Uterus (tissue), 4 donors: ENCODE measurements around the gene ZW10. TPM values are rescaled to one million over a fixed set of nuclear protein-coding genes. Genes with fewer than 3 reads are reported as not detected.
"Not testable (repeated sequence)": the region's sequence is repeated elsewhere in the genome, so short reads cannot be mapped to it uniquely, and the experiment has no call there.

Experiments
- DNase-seq, 2 donors: peaks; one replicate each; pipeline ENCODE4 v3.0.0-alpha.2; 2019 to 2020
- H3K27ac ChIP-seq, 2 donors: fragments of 200-600 bp; sonication (generic); 1 replicate in 1 of 2; 2 replicates in 1 of 2; pipeline ENCODE4 v1.5.1; 2016 to 2018
- H3K27me3 ChIP-seq, 2 donors: fragments of 200-600 bp; sonication (generic); one replicate each; pipeline ENCODE4 v1.5.1; 2018 to 2019; ENCODE audit warnings: control low read depth in 1 of 2
- H3K36me3 ChIP-seq, 2 donors: fragments of 200-600 bp; sonication (generic); one replicate each; pipeline ENCODE4 v1.5.1; 2019; ENCODE audit warnings: control low read depth in 1 of 2
- H3K4me1 ChIP-seq, 2 donors: fragments of 200-600 bp; sonication (generic); one replicate each; pipeline ENCODE4 v1.5.1; 2018 to 2019; ENCODE audit warnings: control low read depth in 1 of 2
- H3K4me3 ChIP-seq, 2 donors: fragments of 200-600 bp; sonication (generic); 1 replicate in 1 of 2; 2 replicates in 1 of 2; pipeline ENCODE4 v1.5.1; 2018 to 2019; ENCODE audit warnings: mild to moderate bottlenecking in 1 of 2
- H3K9me3 ChIP-seq, 2 donors: fragments of 200-600 bp; sonication (generic); one replicate each; pipeline ENCODE4 v1.5.1; 2019; ENCODE audit warnings: control low read depth in 1 of 2
- CTCF ChIP-seq, 4 experiments: fragments of 200-600 bp in 2 of 4; fragments of 450-650 bp in 2 of 4; sonication (generic) in 2 of 4; IDR thresholded peaks; one replicate each; pipeline ENCODE4 v1.5.1; 2016 to 2019; ENCODE audit warnings: antibody characterized with exemption in 4 of 4, mild to moderate bottlenecking in 2 of 4, moderate library complexity in 1 of 4
- POLR2A ChIP-seq, 2 donors: fragments of 450-650 bp; IDR thresholded peaks; one replicate each; pipeline ENCODE4 v1.6.1; 2016; ENCODE audit warnings: antibody characterized with exemption in 2 of 2, mild to moderate bottlenecking in 1 of 2, moderate library complexity in 1 of 2
- intact Hi-C: fragments of 100-400 bp; cut with DNase I; formaldehyde crosslinking; loops from one replicate; pipeline ENCODE4 v1.15.1; 2023; ENCODE audit warnings: low total_unique reads
- total RNA-seq, 4 donors: library from RNA; depleted of rRNA in 3 of 4; stranded (reverse); fragments of >200 nt in 3 of 4; gene quantifications; one replicate each; pipeline versions ENCODE4 v1.1.0 to v1.2.4, GENCODE V29; 2014 to 2023
- donor health status: DM: yes; HTN: yes; CAD: no.

Gene ZW10
- total RNA-seq, 4 donors from 2014 or later, result 5.6 to 122 (median 19.5) TPM

GRCh38 chr11:113722934-113723333 is 50.6 kb downstream of the ZW10 start:
- H3K4me1 ChIP-seq, result no peaks in the 10 kb centered on the region
- no peaks in the 10 kb centered on the region for H3K36me3 ChIP-seq
- TF ChIP-seq POLR2A (IDR thresholded peaks at IDR 0.05), result no peak
- TF ChIP-seq CTCF (IDR thresholded peaks at IDR 0.05), result no peak
- H3K4me3 ChIP-seq, result no peak overlapping the region
- H3K27me3 ChIP-seq, result no peaks in the 10 kb centered on the region
- DNase-seq, result no peak
- intact Hi-C loops, result no loop called here
- H3K9me3 ChIP-seq, result no peaks in the 10 kb centered on the region
- no peak overlapping the region for H3K27ac ChIP-seq

GRCh38 chr11:113722221-113722620 is 51.3 kb downstream of the ZW10 start:
- no peak overlapping the region for H3K27ac ChIP-seq
- TF ChIP-seq CTCF (IDR thresholded peaks at IDR 0.05), result no peak
- TF ChIP-seq POLR2A (IDR thresholded peaks at IDR 0.05), result no peak
- H3K36me3 ChIP-seq, result no peaks in the 10 kb centered on the region
- intact Hi-C loops, result no loop called here
- no peak overlapping the region for H3K4me3 ChIP-seq
- no peaks in the 10 kb centered on the region for H3K4me1 ChIP-seq
- H3K9me3 ChIP-seq, result no peaks in the 10 kb centered on the region
- H3K27me3 ChIP-seq, result no peaks in the 10 kb centered on the region
- no peak for DNase-seq

- Histone ChIP-seq H3K4me3 (no peak overlapping the region), H3K36me3 (no peaks in the 10 kb centered on the region), H3K27me3 (no peaks in the 10 kb centered on the region), H3K4me1 (no peaks in the 10 kb centered on the region), H3K27ac (no peak overlapping the region), H3K9me3 (no peaks in the 10 kb centered on the region)
- intact Hi-C loops, result no loop called here
- no peak for DNase-seq
- TF ChIP-seq CTCF (IDR thresholded peaks at IDR 0.05), result no peak
- no peak for TF ChIP-seq POLR2A (IDR thresholded peaks at IDR 0.05)
Measured at GRCh38 chr11:113721462-113722066, 51.9 kb downstream of the ZW10 start.

- H3K27me3 ChIP-seq, DNase-seq, intact Hi-C loops, H3K27ac ChIP-seq, H3K4me1 ChIP-seq, H3K9me3 ChIP-seq, H3K4me3 ChIP-seq, H3K36me3 ChIP-seq: not testable (repeated sequence)
Measured at GRCh38 chr11:113720478-113720877, 53.0 kb downstream of the ZW10 start.

- H3K9me3 ChIP-seq, result peaks cover 0 to 3% of the 10 kb centered on the region in 2 donors
- TF ChIP-seq CTCF (IDR thresholded peaks at IDR 0.05) (no peak), POLR2A (IDR thresholded peaks at IDR 0.05) (no peak)
- H3K4me3 ChIP-seq, result no peak overlapping the region
- DNase-seq, result no peak
- H3K4me1 ChIP-seq, result no peaks in the 10 kb centered on the region
- H3K36me3 ChIP-seq, result no peaks in the 10 kb centered on the region
- H3K27me3 ChIP-seq, result no peaks in the 10 kb centered on the region
- H3K27ac ChIP-seq, result no peak overlapping the region
- intact Hi-C loops, result no loop called here
Measured at GRCh38 chr11:113715882-113716625, 57.4 kb downstream of the ZW10 start.
